Measurements from ENCODE around the gene KCNJ11.
A peak's percentile ranks its signal among the peaks of the same experiment; 100 is the strongest.

Gene KCNJ11

GRCh38 chr11:17393472-17393871 lies 5.0 kb upstream of the KCNJ11 start:
- Histone ChIP-seq H3K27me3 (replicated peaks) (peaks cover 7% of the 10 kb centered on the region), H3K36me3 (replicated peaks) (no peaks in the 10 kb centered on the region), H3K4me3 (ENCODE audit: low read depth, low read length) (no peak overlapping the region), H3K27ac (no peak overlapping the region)
- DNase-seq, result no peak
- TF ChIP-seq, protein P1, sequence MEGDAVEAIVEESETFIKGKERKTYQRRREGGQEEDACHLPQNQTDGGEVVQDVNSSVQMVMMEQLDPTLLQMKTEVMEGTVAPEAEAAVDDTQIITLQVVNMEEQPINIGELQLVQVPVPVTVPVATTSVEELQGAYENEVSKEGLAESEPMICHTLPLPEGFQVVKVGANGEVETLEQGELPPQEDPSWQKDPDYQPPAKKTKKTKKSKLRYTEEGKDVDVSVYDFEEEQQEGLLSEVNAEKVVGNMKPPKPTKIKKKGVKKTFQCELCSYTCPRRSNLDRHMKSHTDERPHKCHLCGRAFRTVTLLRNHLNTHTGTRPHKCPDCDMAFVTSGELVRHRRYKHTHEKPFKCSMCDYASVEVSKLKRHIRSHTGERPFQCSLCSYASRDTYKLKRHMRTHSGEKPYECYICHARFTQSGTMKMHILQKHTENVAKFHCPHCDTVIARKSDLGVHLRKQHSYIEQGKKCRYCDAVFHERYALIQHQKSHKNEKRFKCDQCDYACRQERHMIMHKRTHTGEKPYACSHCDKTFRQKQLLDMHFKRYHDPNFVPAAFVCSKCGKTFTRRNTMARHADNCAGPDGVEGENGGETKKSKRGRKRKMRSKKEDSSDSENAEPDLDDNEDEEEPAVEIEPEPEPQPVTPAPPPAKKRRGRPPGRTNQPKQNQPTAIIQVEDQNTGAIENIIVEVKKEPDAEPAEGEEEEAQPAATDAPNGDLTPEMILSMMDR (IDR thresholded peaks at IDR 0.05; ENCODE audit: low read depth, low read length, missing control alignments), result no peak
- in situ Hi-C loops (cut with HindIII; ENCODE audit: low pct_ligation_motif_present, low sequenced_read_pairs), result no loop called here

- Histone ChIP-seq H3K27ac (no peak overlapping the region), H3K4me3 (ENCODE audit: low read depth, low read length) (no peak overlapping the region), H3K27me3 (replicated peaks) (peaks cover 7% of the 10 kb centered on the region), H3K36me3 (replicated peaks) (no peaks in the 10 kb centered on the region)
- DNase-seq, result no peak
- in situ Hi-C loops (cut with HindIII; ENCODE audit: low pct_ligation_motif_present, low sequenced_read_pairs), result no loop called here
- TF ChIP-seq, protein P1 (IDR thresholded peaks at IDR 0.05; ENCODE audit: low read depth, low read length, missing control alignments), result no peak
Measured at GRCh38 chr11:17392872-17393271, 4.4 kb upstream of the KCNJ11 start.

- TF ChIP-seq, protein P1 (IDR thresholded peaks at IDR 0.05; ENCODE audit: low read depth, low read length, missing control alignments), result no peak
- in situ Hi-C loops (cut with HindIII; ENCODE audit: low pct_ligation_motif_present, low sequenced_read_pairs), result no loop called here
- Histone ChIP-seq H3K4me3 (ENCODE audit: low read depth, low read length) (no peak overlapping the region), H3K27me3 (replicated peaks) (peaks cover 7% of the 10 kb centered on the region), H3K36me3 (replicated peaks) (no peaks in the 10 kb centered on the region), H3K27ac (no peak overlapping the region)
- no peak for DNase-seq
Measured at GRCh38 chr11:17391493-17392355, 3.3 kb upstream of the KCNJ11 start.

DNA sequence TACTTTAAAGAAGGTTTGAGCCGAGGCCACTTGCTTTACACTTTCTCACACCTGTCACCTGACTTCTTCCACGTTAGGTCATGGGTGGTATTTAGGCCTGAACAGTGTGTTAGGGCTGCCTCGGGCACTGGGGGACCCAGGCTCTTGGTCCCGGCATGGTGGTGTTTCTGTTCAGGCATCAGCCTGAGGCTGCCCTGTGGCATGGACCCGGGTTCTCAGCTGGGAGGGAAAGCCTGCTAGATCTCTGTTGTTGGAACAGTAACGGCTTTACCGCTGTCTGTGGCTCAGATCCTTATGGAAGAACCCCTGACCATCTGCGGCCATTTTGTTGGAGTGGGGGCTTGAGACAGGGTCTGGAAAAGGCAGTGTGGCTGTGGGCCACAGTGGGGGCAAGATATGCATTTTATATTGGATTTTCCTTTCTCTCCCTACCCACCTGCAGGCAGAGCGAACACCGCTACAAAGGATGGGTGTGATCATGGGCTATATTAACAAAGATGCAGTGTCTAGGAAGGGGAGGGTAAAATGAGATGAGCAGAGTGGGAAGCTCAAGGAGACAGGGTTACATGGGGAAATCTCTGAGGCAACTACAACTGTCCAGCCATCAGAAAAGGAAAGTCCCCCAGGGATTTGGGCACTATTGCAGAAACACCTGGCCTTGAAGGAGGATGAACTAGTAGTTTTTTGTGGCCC lies 1.6 kb upstream of the KCNJ11 start:
- peaks cover 7% of the 10 kb centered on the region for H3K27me3 ChIP-seq (replicated peaks)
- H3K27ac ChIP-seq, result no peak overlapping the region
- no peaks in the 10 kb centered on the region for H3K36me3 ChIP-seq (replicated peaks)
- no peak for DNase-seq
- in situ Hi-C loops (cut with HindIII; ENCODE audit: low pct_ligation_motif_present, low sequenced_read_pairs), result no loop called here
- TF ChIP-seq, protein P1 (IDR thresholded peaks at IDR 0.05; ENCODE audit: low read depth, low read length, missing control alignments), result no peak
- H3K4me3 ChIP-seq (ENCODE audit: low read depth, low read length), result no peak overlapping the region

DNA sequence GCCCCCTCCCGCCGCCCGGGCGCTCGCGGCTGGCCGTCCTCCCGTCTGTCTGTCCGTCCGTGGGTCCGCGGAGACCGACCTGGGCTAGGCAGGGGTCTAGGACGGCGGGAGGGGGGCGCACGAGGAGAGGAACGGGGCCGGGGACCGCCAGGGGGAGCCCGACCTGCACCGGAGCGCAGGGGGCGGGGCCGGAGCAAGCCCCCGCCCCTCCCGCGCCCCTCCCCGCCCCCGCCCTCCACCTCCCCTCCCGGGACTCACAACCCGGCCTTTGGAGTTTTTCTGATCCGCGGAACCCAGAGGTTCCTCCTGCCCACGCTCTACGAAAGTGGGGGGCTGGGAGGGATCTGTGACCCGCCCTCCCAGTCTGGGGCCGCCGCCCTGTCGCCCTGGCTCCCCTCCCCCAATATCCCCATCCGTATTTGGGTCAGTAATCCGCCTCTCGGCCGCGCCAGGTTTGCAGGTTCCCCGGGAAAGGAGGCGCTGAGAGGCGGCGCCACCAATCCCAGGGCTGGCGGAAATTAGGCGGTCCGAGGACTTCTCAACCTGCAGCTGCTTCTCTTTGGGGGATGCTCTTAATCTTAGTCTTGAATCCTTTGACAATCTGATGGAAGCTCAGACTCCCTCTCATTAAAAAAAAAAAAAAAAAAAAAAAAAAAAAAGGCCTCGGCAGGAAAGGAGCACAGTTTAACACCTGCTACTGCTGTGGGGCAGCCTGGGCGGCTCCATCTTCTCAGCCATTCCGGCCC lies 925 bp upstream of the KCNJ11 start:
- Histone ChIP-seq H3K27me3 (replicated peaks) (peaks cover 7% of the 10 kb centered on the region), H3K27ac (no peak overlapping the region), H3K36me3 (replicated peaks) (no peaks in the 10 kb centered on the region), H3K4me3 (ENCODE audit: low read depth, low read length) (peak overlapping the region; percentile 45)
- no peak for DNase-seq
- TF ChIP-seq, protein P1 (IDR thresholded peaks at IDR 0.05; ENCODE audit: low read depth, low read length, missing control alignments), result peak; percentile 60
- in situ Hi-C loops (cut with HindIII; ENCODE audit: low pct_ligation_motif_present, low sequenced_read_pairs), result no loop called here

All from brain microvascular endothelial cell (primary cell).